Activated CD8-positive, alpha-beta T cell treated with anti-CD3 and anti-CD28 coated beads for 36 hours (primary cell): ENCODE data around the gene SOX5. TPM values are rescaled to one million over a fixed set of nuclear protein-coding genes. Genes with fewer than 3 reads are reported as not detected.

Source experiments
- ATAC-seq: fragments of 200-7000 bp; cut with Tn5 transposase; one replicate; pipeline ENCODE4 v1.10.0; 2021; ENCODE audit warnings: mild to moderate bottlenecking, moderate library complexity
- CTCF ChIA-PET: fragments of 350-600 bp; sonication (Branson Sonifier 250); formaldehyde crosslinking; loops from one replicate; lab custom pipeline; 2021; ENCODE audit warnings: antibody characterized with exemption; lab: Charles Lee
- POLR2A ChIA-PET: fragments of 350-600 bp; sonication (Branson Sonifier 250); formaldehyde crosslinking; loops from one replicate; lab custom pipeline; 2021; ENCODE audit warnings: antibody characterized with exemption; lab: Charles Lee
- DNase-seq: peaks from one replicate; pipeline ENCODE4 v3.0.0-alpha.2; 2020
- H3K27ac Mint-ChIP-seq: one replicate; pipeline ENCODE4 v1.8.0; 2021; ENCODE audit warnings: mild to moderate bottlenecking, mixed read lengths
- H3K27me3 Mint-ChIP-seq: one replicate; pipeline ENCODE4 v1.8.0; 2021; ENCODE audit warnings: mixed read lengths
- H3K36me3 Mint-ChIP-seq: one replicate; pipeline ENCODE4 v1.8.0; 2021; ENCODE audit warnings: low read depth, mixed read lengths
- H3K4me1 Mint-ChIP-seq: one replicate; pipeline ENCODE4 v1.8.0; 2021; ENCODE audit warnings: low read depth, mixed read lengths
- H3K4me3 Mint-ChIP-seq: one replicate; pipeline ENCODE4 v1.8.0; 2021; ENCODE audit warnings: mild to moderate bottlenecking, moderate library complexity, mixed read lengths
- H3K9me3 Mint-ChIP-seq: one replicate; pipeline ENCODE4 v1.8.0; 2021; ENCODE audit warnings: mixed read lengths
- CTCF ChIP-seq: fragments of 200-600 bp; IDR thresholded peaks from one replicate; pipeline ENCODE4 v1.8.0; 2022; ENCODE audit warnings: antibody characterized with exemption, mild to moderate bottlenecking
- intact Hi-C: fragments of 100-400 bp; cut with micrococcal nuclease; formaldehyde crosslinking; loops from one replicate; pipeline ENCODE4 v1.10.0; 2022
- total RNA-seq, 2 experiments: library from RNA; stranded (reverse); gene quantifications; one replicate each; pipeline ENCODE4 v1.2.3, GENCODE V29; 2021

The SOX5 gene
- total RNA-seq, 2 experiments from 2014 or later, result not detected

GRCh38 chr12:23670684-23671083 is 278.8 kb downstream of the SOX5 start:
- H3K4me1 Mint-ChIP-seq, result no peaks in the 10 kb centered on the region
- ATAC-seq (no peak), DNase-seq (no peak)
- H3K9me3 Mint-ChIP-seq, result no peaks in the 10 kb centered on the region
- intact Hi-C loops, result no loop called here
- no peak overlapping the region for H3K4me3 Mint-ChIP-seq
- no peak overlapping the region for H3K27ac Mint-ChIP-seq
- H3K36me3 Mint-ChIP-seq, result no peaks in the 10 kb centered on the region
- TF ChIP-seq CTCF, result no peak
- POLR2A ChIA-PET, result no interaction called here
- CTCF ChIA-PET, result no interaction called here
- H3K27me3 Mint-ChIP-seq, result no peaks in the 10 kb centered on the region

- ATAC-seq (no peak), DNase-seq (no peak)
- H3K36me3 Mint-ChIP-seq, result no peaks in the 10 kb centered on the region
- TF ChIP-seq CTCF, result no peak
- CTCF ChIA-PET, result no interaction called here
- intact Hi-C loops, result no loop called here
- H3K27ac Mint-ChIP-seq, result no peak overlapping the region
- no peaks in the 10 kb centered on the region for H3K27me3 Mint-ChIP-seq
- H3K9me3 Mint-ChIP-seq, result peaks cover 2% of the 10 kb centered on the region
- H3K4me1 Mint-ChIP-seq, result no peaks in the 10 kb centered on the region
- H3K4me3 Mint-ChIP-seq, result no peak overlapping the region
- POLR2A ChIA-PET, result no interaction called here
Measured at GRCh38 chr12:23669691-23670090, 279.8 kb downstream of the SOX5 start.

- TF ChIP-seq CTCF, result no peak
- ChIA-PET POLR2A (no interaction called here), CTCF (no interaction called here)
- DNase-seq (no peak), ATAC-seq (no peak)
- no peak overlapping the region for H3K27ac Mint-ChIP-seq
- H3K27me3 Mint-ChIP-seq, result no peaks in the 10 kb centered on the region
- no peaks in the 10 kb centered on the region for H3K36me3 Mint-ChIP-seq
- no peak overlapping the region for H3K4me3 Mint-ChIP-seq
- no peaks in the 10 kb centered on the region for H3K4me1 Mint-ChIP-seq
- intact Hi-C loops, result no loop called here
- H3K9me3 Mint-ChIP-seq, result peaks cover 2% of the 10 kb centered on the region
Measured at GRCh38 chr12:23666866-23667265, 282.6 kb downstream of the SOX5 start.

- no peaks in the 10 kb centered on the region for H3K4me1 Mint-ChIP-seq
- DNase-seq, result no peak
- TF ChIP-seq CTCF, result no peak
- ATAC-seq, result no peak
- no peaks in the 10 kb centered on the region for H3K27me3 Mint-ChIP-seq
- intact Hi-C loops, result no loop called here
- ChIA-PET CTCF (no interaction called here), POLR2A (no interaction called here)
- no peak overlapping the region for H3K27ac Mint-ChIP-seq
- peaks cover 2% of the 10 kb centered on the region for H3K9me3 Mint-ChIP-seq
- H3K36me3 Mint-ChIP-seq, result no peaks in the 10 kb centered on the region
- H3K4me3 Mint-ChIP-seq, result no peak overlapping the region
Measured at GRCh38 chr12:23662966-23663365, 286.5 kb downstream of the SOX5 start.

GRCh38 chr12:23659131-23659530 is 290.3 kb downstream of the SOX5 start:
- Mint-ChIP-seq H3K9me3 (peaks cover 1% of the 10 kb centered on the region), H3K4me1 (no peaks in the 10 kb centered on the region), H3K36me3 (no peaks in the 10 kb centered on the region), H3K27me3 (no peaks in the 10 kb centered on the region), H3K4me3 (no peak overlapping the region), H3K27ac (no peak overlapping the region)
- intact Hi-C loops, result no loop called here
- no peak for TF ChIP-seq CTCF
- ChIA-PET POLR2A (no interaction called here), CTCF (interaction anchor here (0.8 kb wide), 1 partner anchor 11 kb away, joined by 3 read pairs; no protein-coding TSS in a partner anchor)
- DNase-seq (no peak), ATAC-seq (no peak)
